H1 (cell line): ENCODE measurements around the gene JOSD2. TPM values are rescaled to one million over a fixed set of nuclear protein-coding genes. Genes with fewer than 3 reads are reported as not detected.
A peak's percentile ranks its signal among the peaks of the same experiment; 100 is the strongest.

Experiments used
- CTCF ChIA-PET: fragments of 300-600 bp; sonication (Branson Sonifier 250); formaldehyde crosslinking; loops from one replicate; lab custom pipeline; 2021; ENCODE audit not compliant: partially characterized antibody; lab: Charles Lee
- POLR2A ChIA-PET: fragments of 300-600 bp; sonication (Branson Sonifier 250); formaldehyde crosslinking; loops from one replicate; lab custom pipeline; 2021; ENCODE audit warnings: inconsistent platforms; ENCODE audit not compliant: partially characterized antibody; lab: Charles Lee
- DNase-seq, 2 experiments: peaks; one replicate each; pipeline versions ENCODE4 v3.0.0 to v3.0.0-alpha.2; 2010 to 2022; ENCODE audit warnings: low spot score in 2 of 2, low read depth in 1 of 2, mixed read lengths in 1 of 2
- FAIRE-seq: peaks from 2 replicates; lab custom pipeline; 2011; peaks lifted over from hg19 to GRCh38; lab: Jason Lieb, UNC
- H2AFZ ChIP-seq: 2 replicates; pipeline ENCODE4 v1.8.1; 2012; ENCODE audit warnings: low read length, inconsistent platforms
- H2AK5ac ChIP-seq: 2 replicates; pipeline ENCODE4 v1.6.1; 2013; ENCODE audit warnings: low read depth, low read length
- H2BK120ac ChIP-seq: replicated peaks from 2 replicates; pipeline ENCODE3; 2013; ENCODE audit warnings: low read depth, low read length, inconsistent platforms
- H2BK12ac ChIP-seq: 2 replicates; pipeline ENCODE4 v1.6.1; 2013; ENCODE audit warnings: low read depth, low read length
- H2BK15ac ChIP-seq: 2 replicates; pipeline ENCODE4 v1.6.1; 2013; ENCODE audit warnings: low read length
- H2BK20ac ChIP-seq: 2 replicates; pipeline ENCODE4 v1.6.1; 2013; ENCODE audit warnings: low read length
- H2BK5ac ChIP-seq: 2 replicates; pipeline ENCODE4 v1.6.1; 2013; ENCODE audit warnings: low read depth, low read length
- H3K14ac ChIP-seq: 2 replicates; pipeline ENCODE4 v1.6.1; 2013; ENCODE audit warnings: inconsistent platforms; ENCODE audit not compliant: insufficient read length
- H3K18ac ChIP-seq: 2 replicates; pipeline ENCODE4 v1.6.1; 2013; ENCODE audit warnings: low read length; ENCODE audit errors: extremely low read depth
- H3K23ac ChIP-seq: 2 replicates; pipeline ENCODE4 v1.6.1; 2013; ENCODE audit warnings: inconsistent platforms; ENCODE audit not compliant: insufficient read length
- H3K23me2 ChIP-seq: 2 replicates; pipeline ENCODE4 v1.6.1; 2013; ENCODE audit warnings: low read depth, low read length
- H3K27ac ChIP-seq: 2 replicates; pipeline ENCODE4 v1.6.1; 2011; ENCODE audit warnings: low read depth, low read length, inconsistent platforms
- H3K27me3 ChIP-seq, 4 experiments: replicated peaks in 1 of 4; 1 replicate in 1 of 4; 2 replicates in 3 of 4; pipeline versions ENCODE4 v1.6.1 to v1.8.1; 2011 to 2013; ENCODE audit warnings: low read length in 3 of 4, mild to moderate bottlenecking in 3 of 4, inconsistent platforms in 2 of 4, mixed read lengths in 2 of 4, moderate library complexity in 1 of 4; ENCODE audit not compliant: control insufficient read depth in 3 of 4, insufficient read depth in 3 of 4; ENCODE audit errors: extremely low read depth in 1 of 4
- H3K36me3 ChIP-seq, 4 experiments: 2 replicates each; pipeline versions ENCODE4 v1.6.1 to v1.8.1; 2011 to 2013; ENCODE audit warnings: mild to moderate bottlenecking in 4 of 4, low read length in 3 of 4, moderate library complexity in 2 of 4, control low read depth in 1 of 4, inconsistent platforms in 1 of 4; ENCODE audit not compliant: insufficient read depth in 4 of 4, control insufficient read depth in 2 of 4
- H3K4ac ChIP-seq: replicated peaks from 2 replicates; pipeline ENCODE3; 2013; ENCODE audit warnings: low read length, low read depth, mixed read lengths, inconsistent platforms; ENCODE audit not compliant: insufficient read length
- H3K4me1 ChIP-seq, 4 experiments: replicated peaks in 1 of 4; 1 replicate in 1 of 4; 2 replicates in 3 of 4; pipeline versions ENCODE4 v1.6.1 to v1.8.1; 2011 to 2013; ENCODE audit warnings: low read length in 3 of 4, inconsistent platforms in 2 of 4, mixed read lengths in 1 of 4; ENCODE audit not compliant: insufficient read depth in 4 of 4, control insufficient read depth in 3 of 4
- H3K4me2 ChIP-seq, 2 experiments: 2 replicates each; pipeline versions ENCODE4 v1.6.1 to v1.8.1; 2011 to 2013; ENCODE audit warnings: low read depth in 2 of 2, low read length in 2 of 2, control low read depth in 1 of 2, inconsistent platforms in 1 of 2, mild to moderate bottlenecking in 1 of 2; ENCODE audit not compliant: insufficient read depth in 1 of 2
- H3K4me3 ChIP-seq, 4 experiments: fragments of 200-600, 300-600 bp in 1 of 4; sonication (generic), shearing (Covaris generic), sonication (Bioruptor Twin) in 1 of 4; 2 replicates each; pipeline versions ENCODE4 v1.5.1 to v1.8.1; 2011 to 2016; ENCODE audit warnings: low read length in 4 of 4, low read depth in 3 of 4, control low read depth in 2 of 4, inconsistent platforms in 2 of 4, mild to moderate bottlenecking in 2 of 4, mixed read lengths in 1 of 4, moderate library complexity in 1 of 4; ENCODE audit not compliant: insufficient read depth in 2 of 4; ENCODE audit errors: extremely low read depth in 1 of 4
- H3K56ac ChIP-seq: replicated peaks from 2 replicates; pipeline ENCODE3; 2013; ENCODE audit warnings: low read depth, mild to moderate bottlenecking, mixed read lengths, low read length, inconsistent platforms; ENCODE audit not compliant: insufficient read length
- H3K79me1 ChIP-seq: 2 replicates; pipeline ENCODE4 v1.6.1; 2013; ENCODE audit warnings: low read depth, low read length, control low read depth
- H3K79me2 ChIP-seq, 2 experiments: 2 replicates each; pipeline versions ENCODE4 v1.6.1 to v1.8.1; 2012 to 2013; ENCODE audit warnings: low read length in 2 of 2, mild to moderate bottlenecking in 2 of 2, inconsistent platforms in 1 of 2; ENCODE audit not compliant: insufficient read depth in 2 of 2, control insufficient read depth in 1 of 2
- H3K9ac ChIP-seq, 4 experiments: replicated peaks in 1 of 4; 1 replicate in 1 of 4; 2 replicates in 3 of 4; pipeline versions ENCODE4 v1.6.1 to v1.8.1; 2011 to 2013; ENCODE audit warnings: low read depth in 3 of 4, low read length in 3 of 4, control low read depth in 2 of 4, mild to moderate bottlenecking in 2 of 4, moderate library complexity in 2 of 4, inconsistent platforms in 1 of 4; ENCODE audit errors: extremely low read depth in 1 of 4
- H3K9me3 ChIP-seq, 2 experiments: 2 replicates each; pipeline versions ENCODE4 v1.6.1 to v1.8.1; 2012 to 2013; ENCODE audit warnings: mild to moderate bottlenecking in 2 of 2, moderate library complexity in 2 of 2, control low read depth in 1 of 2, inconsistent platforms in 1 of 2, low read depth in 1 of 2, low read length in 1 of 2, mixed read lengths in 1 of 2; ENCODE audit not compliant: insufficient read depth in 2 of 2
- H4K20me1 ChIP-seq, 2 experiments: replicated peaks in 1 of 2; 2 replicates each; pipeline versions ENCODE3 to v1.8.1; 2011 to 2013; ENCODE audit warnings: inconsistent platforms in 2 of 2, low read length in 2 of 2, mild to moderate bottlenecking in 1 of 2; ENCODE audit not compliant: insufficient read depth in 2 of 2, control insufficient read depth in 1 of 2
- H4K5ac ChIP-seq: 2 replicates; pipeline ENCODE4 v1.6.1; 2013; ENCODE audit warnings: low read length, low read depth, mixed read lengths, inconsistent platforms; ENCODE audit not compliant: insufficient read length
- H4K8ac ChIP-seq: 2 replicates; pipeline ENCODE4 v1.8.0; 2013; ENCODE audit warnings: mild to moderate bottlenecking, moderate library complexity, low read length, inconsistent platforms; ENCODE audit not compliant: insufficient read depth; ENCODE audit errors: extremely low read depth
- H4K91ac ChIP-seq: replicated peaks from 2 replicates; pipeline ENCODE3; 2013; ENCODE audit warnings: low read length, mixed read lengths, inconsistent platforms; ENCODE audit not compliant: insufficient read length
- CHD1 ChIP-seq: IDR thresholded peaks from 2 replicates; pipeline ENCODE4 v1.6.1; 2012; ENCODE audit warnings: low read depth, low read length, improper control_type of control experiment
- SAP30 ChIP-seq: fragments of 300-600 bp; sonication (generic); IDR thresholded peaks from 2 replicates; pipeline ENCODE4 v1.7.1; 2012; ENCODE audit warnings: low read length, moderate library complexity, mild to moderate bottlenecking, inconsistent platforms; ENCODE audit not compliant: insufficient read depth, insufficient replicate concordance
- TCF12 ChIP-seq: IDR thresholded peaks from 2 replicates; pipeline ENCODE4 v1.6.1; 2011; ENCODE audit warnings: low read depth, mild to moderate bottlenecking, low read length
- WGBS, 2 experiments: shearing (Covaris generic) in 1 of 2; methylation state at CpG; one replicate each; pipeline versions ENCODE4 v1.1.6 to v1.1.7; 2013 to 2015; ENCODE audit warnings: low lambda C conversion rate in 2 of 2, mixed read lengths in 2 of 2, inconsistent platforms in 1 of 2, low coverage in 1 of 2, missing lambda C conversion rate in 1 of 2; ENCODE audit not compliant: insufficient replicate concordance in 2 of 2, insufficient coverage in 1 of 2, insufficient read length in 1 of 2; ENCODE audit errors: extremely low coverage in 1 of 2, missing lambda C conversion rate in 1 of 2; 5-methylcytosine and 5-hydroxymethylcytosine counted together
- polyA plus RNA-seq, 7 experiments: library from polyadenylated mRNA; depleted of rRNA in 3 of 7; stranded (reverse) in 5 of 7; unstranded in 2 of 7; fragments of >200 nt in 5 of 7; fragments of 200-250 nt in 2 of 7; gene quantifications; 1 replicate in 5 of 7; 2 replicates in 1 of 7; 4 replicates in 1 of 7; pipeline versions ENCODE4 v1.2.1 to v1.2.3, GENCODE V29; 2011 to 2013; ENCODE audit warnings: missing spikeins in 2 of 7, mixed read lengths in 2 of 7
- total RNA-seq: library from RNA; stranded (reverse); fragmentation: NEBNext Ultra II Directional; extraction: Animal tissue kit (Norgen Biotek cat#: 25700); gene quantifications from 2 replicates; pipeline ENCODE4 v1.2.1, GENCODE V29; 2021
- TF ChIP-seq, protein P1 (sequence below), 3 experiments: IDR thresholded peaks; 1 replicate in 2 of 3; 2 replicates in 1 of 3; pipeline versions ENCODE4 v1.5.1 to v1.6.1; 2011; ENCODE audit warnings: low read length in 3 of 3, mild to moderate bottlenecking in 3 of 3, inconsistent platforms in 2 of 3, low read depth in 1 of 3, moderate library complexity in 1 of 3; ENCODE audit not compliant: insufficient read depth in 1 of 3; ENCODE audit errors: control extremely low read depth in 1 of 3

Gene JOSD2
- total and polyA plus RNA-seq, 2 of the 8 experiments (the other 6 are each of a cell fraction or from before 2014, with no cell fraction given): 1.9 to 6.6 TPM

DNA sequence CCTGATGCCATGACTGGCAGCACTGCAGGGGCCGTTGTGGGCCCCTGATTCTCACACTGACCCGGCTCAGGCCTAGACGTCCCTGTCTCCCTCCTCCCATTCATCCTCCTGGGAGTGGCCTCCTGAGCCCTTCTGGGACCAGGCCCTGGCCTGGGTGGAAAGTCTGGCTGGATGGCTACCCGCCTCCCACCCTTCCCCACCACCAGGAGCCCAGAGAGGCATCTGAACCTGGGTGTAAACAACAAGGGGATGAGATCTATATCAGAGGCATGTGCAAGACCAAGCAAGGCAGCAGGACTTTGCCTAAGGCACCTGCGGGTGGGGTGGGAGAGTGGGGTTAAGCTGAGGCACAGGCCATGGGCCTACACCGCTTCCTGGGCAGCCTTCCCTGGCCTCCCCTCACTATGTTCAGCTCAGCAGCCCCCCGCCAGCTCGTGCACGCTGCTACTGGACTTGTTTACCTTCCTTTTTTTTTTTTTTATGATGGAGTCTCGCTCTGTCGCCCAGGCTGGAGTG is 24.7 kb upstream of the JOSD2 start:
- H2BK20ac ChIP-seq: no peak overlapping the region
- H3K36me3 ChIP-seq: 0 out of 8 replicates have a peak, but pooled peaks cover 0 to 3% (median 0%) of the 10 kb centered on the region in 4 experiments
- no peak overlapping the region for H2AFZ ChIP-seq
- H3K4ac ChIP-seq: no peak overlapping the region
- ChIA-PET POLR2A (interaction anchor here (1.3 to 1.6 kb wide), 2 partner anchors 49 to 244 kb away, joined by 3 to 4 read pairs; no protein-coding TSS in a partner anchor), CTCF (interaction anchor here (0.6 to 17.1 kb wide), 18 partner anchors 11 to 1328 kb away, joined by 3 to 269 read pairs (median 10); partner anchors contain the start of genes ASPDH and JOSD2)
- DNase-seq (no peak), FAIRE-seq (no peak)
- no peak overlapping the region for H3K18ac ChIP-seq
- H3K79me1 ChIP-seq: no peaks in the 10 kb centered on the region
- no peak overlapping the region for H3K23ac ChIP-seq
- no peak overlapping the region for H3K4me2 ChIP-seq
- H3K9ac ChIP-seq: no peak overlapping the region
- no peak overlapping the region for H2BK12ac ChIP-seq
- no peak overlapping the region for H3K4me3 ChIP-seq
- H3K4me1 ChIP-seq: peaks cover 0 to 5% (median 1%) of the 10 kb centered on the region in 4 experiments; a peak in 3 of 7 replicates
- H3K56ac ChIP-seq: no peak overlapping the region
- no peak overlapping the region for H4K5ac ChIP-seq
- H2BK5ac ChIP-seq: no peak overlapping the region
- peak overlapping the region; percentile 3; the same call in 1 of the 2 replicates for H4K8ac ChIP-seq
- no peaks in the 10 kb centered on the region; the same call in 1 of the 2 replicates for H3K23me2 ChIP-seq
- no peak overlapping the region for H3K27ac ChIP-seq
- H4K91ac ChIP-seq: no peak overlapping the region
- no peak overlapping the region for H2BK120ac ChIP-seq
- no peaks in the 10 kb centered on the region for H3K27me3 ChIP-seq
- H3K79me2 ChIP-seq: no peaks in the 10 kb centered on the region
- no peak overlapping the region for H2AK5ac ChIP-seq
- no peak overlapping the region for H3K14ac ChIP-seq
- H4K20me1 ChIP-seq: peaks cover 0 to 4% of the 10 kb centered on the region in 2 experiments
- WGBS, 2 experiments: 84% methylated on average over 7 of the region's 11 CpGs; no CpG with 5 or more reads in 1 of the 2 experiments
- peaks cover 0 to 3% of the 10 kb centered on the region in 2 experiments; a peak in 1 of 4 replicates for H3K9me3 ChIP-seq
- no peak overlapping the region for H2BK15ac ChIP-seq
- TF ChIP-seq TCF12: no peak
- TF ChIP-seq, protein P1, sequence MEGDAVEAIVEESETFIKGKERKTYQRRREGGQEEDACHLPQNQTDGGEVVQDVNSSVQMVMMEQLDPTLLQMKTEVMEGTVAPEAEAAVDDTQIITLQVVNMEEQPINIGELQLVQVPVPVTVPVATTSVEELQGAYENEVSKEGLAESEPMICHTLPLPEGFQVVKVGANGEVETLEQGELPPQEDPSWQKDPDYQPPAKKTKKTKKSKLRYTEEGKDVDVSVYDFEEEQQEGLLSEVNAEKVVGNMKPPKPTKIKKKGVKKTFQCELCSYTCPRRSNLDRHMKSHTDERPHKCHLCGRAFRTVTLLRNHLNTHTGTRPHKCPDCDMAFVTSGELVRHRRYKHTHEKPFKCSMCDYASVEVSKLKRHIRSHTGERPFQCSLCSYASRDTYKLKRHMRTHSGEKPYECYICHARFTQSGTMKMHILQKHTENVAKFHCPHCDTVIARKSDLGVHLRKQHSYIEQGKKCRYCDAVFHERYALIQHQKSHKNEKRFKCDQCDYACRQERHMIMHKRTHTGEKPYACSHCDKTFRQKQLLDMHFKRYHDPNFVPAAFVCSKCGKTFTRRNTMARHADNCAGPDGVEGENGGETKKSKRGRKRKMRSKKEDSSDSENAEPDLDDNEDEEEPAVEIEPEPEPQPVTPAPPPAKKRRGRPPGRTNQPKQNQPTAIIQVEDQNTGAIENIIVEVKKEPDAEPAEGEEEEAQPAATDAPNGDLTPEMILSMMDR (IDR thresholded peaks at IDR 0.05; ENCODE audit: control extremely low read depth in 1 of 3, insufficient read depth in 1 of 3, low read depth in 1 of 3, low read length in 3 of 3): no peak
- TF ChIP-seq SAP30: no peak
- no peak for TF ChIP-seq CHD1
